Lower leg skin (tissue), 3 donors: ENCODE measurements around the gene SOX11.

Experiments
- CTCF ChIP-seq, 3 donors: fragments of 450-650 bp; IDR thresholded peaks; one replicate each; pipeline ENCODE4 v1.5.1; 2016; ENCODE audit warnings: antibody characterized with exemption in 3 of 3, mild to moderate bottlenecking in 3 of 3, moderate library complexity in 2 of 3
- POLR2A ChIP-seq, 2 donors: fragments of 450-650 bp; IDR thresholded peaks; one replicate each; pipeline ENCODE4 v1.6.1; 2016 to 2017; ENCODE audit warnings: antibody characterized with exemption in 2 of 2, mild to moderate bottlenecking in 1 of 2, moderate library complexity in 1 of 2

GRCh38 chr2:5742126-5742525 is 49.9 kb downstream of the SOX11 start:
- TF ChIP-seq CTCF (IDR thresholded peaks at IDR 0.05) (no peak), POLR2A (IDR thresholded peaks at IDR 0.05) (no peak)
